T-cell (primary cell): ENCODE results near the gene MYO7A. TPM values are rescaled to one million over a fixed set of nuclear protein-coding genes. Genes with fewer than 3 reads are reported as not detected.
A peak's percentile ranks its signal among the peaks of the same experiment; 100 is the strongest.

Experiments
- ATAC-seq, 4 experiments: fragments of 200-7000 bp in 3 of 4; fragments of 150-1000 bp in 1 of 4; cut with Tn5 transposase; replicated peaks in 1 of 4; 1 replicate in 3 of 4; 2 replicates in 1 of 4; pipeline ENCODE4 v1.10.0; 2021; ENCODE audit warnings: moderate library complexity in 3 of 4, mild to moderate bottlenecking in 2 of 4, moderate number of reproducible peaks in 1 of 4
- CTCF ChIA-PET, 2 donors: fragments of 300-600 bp; sonication (Branson Sonifier 250); formaldehyde crosslinking; loops; one replicate each; lab custom pipeline; 2022; ENCODE audit warnings: antibody characterized with exemption in 2 of 2; lab: Charles Lee
- POLR2A ChIA-PET, 2 donors: fragments of 300-600 bp; sonication (Branson Sonifier 250); formaldehyde crosslinking; loops; one replicate each; lab custom pipeline; 2022; ENCODE audit warnings: antibody characterized with exemption in 2 of 2; lab: Charles Lee
- DNase-seq, 35 experiments: peaks; one replicate each; pipeline versions ENCODE4 v3.0.0 to v3.0.0-alpha.2; 2013 to 2023
- H3K27ac ChIP-seq: one replicate; pipeline ENCODE4 v1.5.1; 2013; ENCODE audit warnings: low read length
- H3K27me3 ChIP-seq, 2 experiments: replicated peaks in 1 of 2; 1 replicate in 1 of 2; 2 replicates in 1 of 2; pipeline versions ENCODE4 v1.6.1 to v1.7.0; 2013; ENCODE audit warnings: low read length in 1 of 2, mixed read lengths in 1 of 2; ENCODE audit not compliant: control insufficient read depth in 2 of 2, insufficient read depth in 2 of 2; ENCODE audit errors: extremely low read depth in 1 of 2
- H3K36me3 ChIP-seq, 2 donors: 1 replicate in 1 of 2; 2 replicates in 1 of 2; pipeline versions ENCODE4 v1.6.1 to v1.7.0; 2013; ENCODE audit warnings: low read length in 1 of 2; ENCODE audit not compliant: control insufficient read depth in 2 of 2, insufficient read depth in 1 of 2; ENCODE audit errors: extremely low read depth in 1 of 2
- H3K4me1 ChIP-seq, 2 experiments: 1 replicate in 1 of 2; 2 replicates in 1 of 2; pipeline versions ENCODE4 v1.6.1 to v1.7.0; 2013; ENCODE audit warnings: low read length in 2 of 2, mixed read lengths in 1 of 2; ENCODE audit not compliant: insufficient read depth in 2 of 2, control insufficient read depth in 1 of 2; ENCODE audit errors: extremely low read depth in 1 of 2
- H3K4me3 ChIP-seq, 2 donors: 1 replicate in 1 of 2; 2 replicates in 1 of 2; pipeline versions ENCODE4 v1.5.1 to v1.7.0; 2013; ENCODE audit warnings: mild to moderate bottlenecking in 2 of 2, low read length in 1 of 2, moderate library complexity in 1 of 2; ENCODE audit not compliant: control insufficient read depth in 1 of 2; ENCODE audit errors: extremely low read depth in 1 of 2
- H3K9me3 ChIP-seq: 2 replicates; pipeline ENCODE4 v1.7.0; 2013
- H3K27ac Mint-ChIP-seq, 2 donors: one replicate each; pipeline ENCODE4 v1.8.0; 2020 to 2021; ENCODE audit warnings: mild to moderate bottlenecking in 2 of 2, mixed read lengths in 2 of 2
- H3K27me3 Mint-ChIP-seq, 2 donors: one replicate each; pipeline ENCODE4 v1.8.0; 2021 to 2022; ENCODE audit warnings: mixed read lengths in 2 of 2
- H3K36me3 Mint-ChIP-seq: one replicate; pipeline ENCODE4 v1.8.0; 2021; ENCODE audit warnings: mixed read lengths
- H3K4me1 Mint-ChIP-seq, 3 donors: one replicate each; pipeline ENCODE4 v1.8.0; 2020 to 2022; ENCODE audit warnings: mixed read lengths in 3 of 3, mild to moderate bottlenecking in 1 of 3
- H3K4me3 Mint-ChIP-seq, 3 donors: one replicate each; pipeline ENCODE4 v1.8.0; 2020 to 2022; ENCODE audit warnings: mild to moderate bottlenecking in 3 of 3, mixed read lengths in 3 of 3, moderate library complexity in 3 of 3
- H3K9me3 Mint-ChIP-seq, 3 donors: one replicate each; pipeline ENCODE4 v1.8.0; 2020 to 2022; ENCODE audit warnings: mixed read lengths in 3 of 3
- WGBS: methylation state at CpG from one replicate; pipeline ENCODE4 v1.1.5; 2013; ENCODE audit warnings: missing lambda C conversion rate; ENCODE audit not compliant: insufficient coverage; 5-methylcytosine and 5-hydroxymethylcytosine counted together
- total RNA-seq, 35 experiments: library from RNA in 6 of 35; stranded (reverse) in 6 of 35; fragments of 120-200 nt in 1 of 35; gene quantifications; one replicate each; pipeline versions ENCODE4 v1.2.1 to v1.2.4 and lab custom pipeline; 2013 to 2026

The MYO7A gene
- total RNA-seq, 5 donors from 2014 or later (not counting 1 experiment from before 2014, with no cell fraction given): 0.15 to 1.7 (median 0.44) TPM

- H3K27me3 Mint-ChIP-seq: no peaks in the 10 kb centered on the region
- peaks cover 18 to 30% (median 22%) of the 10 kb centered on the region in 3 donors for H3K4me1 Mint-ChIP-seq
- ATAC-seq: peak; percentile 90 to 96 (median 94)
- POLR2A ChIA-PET: interaction anchor here (0.6 to 1.2 kb wide), 3 partner anchors 35 to 284 kb away, joined by 3 to 11 read pairs (median 5); no protein-coding TSS in a partner anchor
- peaks cover 0 to 7% (median 0%) of the 10 kb centered on the region in 3 donors for H3K9me3 Mint-ChIP-seq
- peak overlapping the region; percentile 27 to 50 for H3K4me3 ChIP-seq
- peak overlapping the region; percentile 98 to 99 for H3K27ac Mint-ChIP-seq
- peak; percentile 13 to 63 (median 43) for DNase-seq
- no peaks in the 10 kb centered on the region for H3K36me3 ChIP-seq
- CTCF ChIA-PET: interaction anchor here (0.8 to 2.5 kb wide), 3 partner anchors 8 to 35 kb away, joined by 3 to 9 read pairs (median 5); no protein-coding TSS in a partner anchor
- no peaks in the 10 kb centered on the region for H3K36me3 Mint-ChIP-seq
- H3K4me1 ChIP-seq: peaks cover 6 to 30% of the 10 kb centered on the region in 2 experiments
- WGBS: 89% methylated on average over 11 of the region's 15 CpGs
- peak overlapping the region; percentile 64 to 75 (median 73) for H3K4me3 Mint-ChIP-seq
- no peaks in the 10 kb centered on the region for H3K9me3 ChIP-seq
- no peaks in the 10 kb centered on the region for H3K27me3 ChIP-seq
- H3K27ac ChIP-seq: peak overlapping the region; percentile 83
Observed at GRCh38 chr11:77082838-77083565, 45.0 kb upstream of the MYO7A start.

GRCh38 chr11:77083566-77084245, 44.3 kb upstream of the MYO7A start:
- Histone ChIP-seq H3K4me1 (peaks cover 6 to 30% of the 10 kb centered on the region in 2 experiments), H3K27ac (peak overlapping the region; percentile 83), H3K9me3 (no peaks in the 10 kb centered on the region), H3K4me3 (no peak overlapping the region), H3K27me3 (no peaks in the 10 kb centered on the region), H3K36me3 (no peaks in the 10 kb centered on the region)
- POLR2A ChIA-PET: no interaction called here
- Mint-ChIP-seq H3K36me3 (no peaks in the 10 kb centered on the region), H3K9me3 (peaks cover 0 to 5% (median 0%) of the 10 kb centered on the region in 3 donors), H3K27ac (peak overlapping the region; percentile 70 to 98), H3K4me3 (peak overlapping the region in 1 of 3 donors; percentile 75), H3K27me3 (no peaks in the 10 kb centered on the region), H3K4me1 (peaks cover 18 to 30% (median 22%) of the 10 kb centered on the region in 3 donors)
- DNase-seq (peak in 1 of 35 experiments; percentile 1), ATAC-seq (no peak)
- CTCF ChIA-PET: interaction anchor here (0.5 to 2.5 kb wide), 3 partner anchors 8 to 1868 kb away, joined by 3 to 9 read pairs (median 4); no protein-coding TSS in a partner anchor
- WGBS: 95% methylated on average over 11 of the region's 12 CpGs

- Mint-ChIP-seq H3K36me3 (no peaks in the 10 kb centered on the region), H3K9me3 (no peaks in the 10 kb centered on the region), H3K27ac (peak overlapping the region in 1 of 2 donors; percentile 36), H3K4me3 (no peak overlapping the region), H3K4me1 (peaks cover 18 to 28% (median 22%) of the 10 kb centered on the region in 3 donors), H3K27me3 (no peaks in the 10 kb centered on the region)
- Histone ChIP-seq H3K4me1 (peaks cover 6 to 30% of the 10 kb centered on the region in 2 experiments), H3K27me3 (no peaks in the 10 kb centered on the region), H3K9me3 (no peaks in the 10 kb centered on the region), H3K27ac (no peak overlapping the region), H3K4me3 (no peak overlapping the region), H3K36me3 (no peaks in the 10 kb centered on the region)
- CTCF ChIA-PET: interaction anchor here in 1 of 2 donors (0.6 kb wide), 1 partner anchor 1869 kb away, joined by 4 read pairs; no protein-coding TSS in a partner anchor
- POLR2A ChIA-PET: no interaction called here
- ATAC-seq (no peak), DNase-seq (peak in 1 of 35 experiments; percentile 3)
- 92% methylated on average over 24 of the region's 25 CpGs for WGBS
Observed at GRCh38 chr11:77084581-77085191, 43.4 kb upstream of the MYO7A start.

GRCh38 chr11:77085652-77086051, 42.4 kb upstream of the MYO7A start:
- no peak overlapping the region for H3K4me3 ChIP-seq
- CTCF ChIA-PET: no interaction called here
- no peaks in the 10 kb centered on the region for H3K36me3 ChIP-seq
- H3K27me3 ChIP-seq: peaks cover 0 to 1% of the 10 kb centered on the region in 2 experiments
- no peak overlapping the region for H3K27ac ChIP-seq
- Mint-ChIP-seq H3K4me3 (no peak overlapping the region), H3K9me3 (no peaks in the 10 kb centered on the region), H3K4me1 (peaks cover 18 to 22% (median 22%) of the 10 kb centered on the region in 3 donors), H3K27me3 (no peaks in the 10 kb centered on the region), H3K27ac (no peak overlapping the region), H3K36me3 (no peaks in the 10 kb centered on the region)
- no peaks in the 10 kb centered on the region for H3K9me3 ChIP-seq
- H3K4me1 ChIP-seq: peaks cover 6 to 30% of the 10 kb centered on the region in 2 experiments
- DNase-seq (no peak), ATAC-seq (no peak)
- WGBS: 92% methylated on average over 5 of the region's 6 CpGs
- POLR2A ChIA-PET: no interaction called here

- ATAC-seq (no peak), DNase-seq (no peak)
- Histone ChIP-seq H3K9me3 (no peaks in the 10 kb centered on the region), H3K4me3 (no peak overlapping the region), H3K4me1 (peaks cover 6 to 33% of the 10 kb centered on the region in 2 experiments), H3K27me3 (peaks cover 0 to 5% of the 10 kb centered on the region in 2 experiments), H3K36me3 (no peaks in the 10 kb centered on the region), H3K27ac (no peak overlapping the region)
- H3K9me3 Mint-ChIP-seq: no peaks in the 10 kb centered on the region
- H3K4me1 Mint-ChIP-seq: peaks cover 20 to 22% (median 21%) of the 10 kb centered on the region in 3 donors
- no peaks in the 10 kb centered on the region for H3K27me3 Mint-ChIP-seq
- no peaks in the 10 kb centered on the region for H3K36me3 Mint-ChIP-seq
- POLR2A ChIA-PET: no interaction called here
- H3K4me3 Mint-ChIP-seq: no peak overlapping the region
- no peak overlapping the region for H3K27ac Mint-ChIP-seq
- 88% methylated on average over 15 of the region's 23 CpGs for whole genome bisulfite sequencing
- CTCF ChIA-PET: interaction anchor here in 1 of 2 donors (0.6 kb wide), 1 partner anchor 32 kb away, joined by 5 read pairs; no protein-coding TSS in a partner anchor
Observed at GRCh38 chr11:77086521-77087472, 41.2 kb upstream of the MYO7A start.
